Prostate gland (tissue), 2 donors: ENCODE data around the gene LASP1. TPM values are rescaled to one million over a fixed set of nuclear protein-coding genes. Genes with fewer than 3 reads are reported as not detected.

ENCODE experiments used
- DNase-seq: peaks from one replicate; pipeline ENCODE4 v3.0.0-alpha.2; 2019; ENCODE audit warnings: low spot score
- H3K27ac ChIP-seq, 2 donors: fragments of 200-600 bp; sonication (generic); 2 replicates each; pipeline ENCODE4 v1.5.1; 2017 to 2019
- H3K27me3 ChIP-seq: fragments of 200-600 bp; sonication (generic); replicated peaks from 2 replicates; pipeline ENCODE4 v1.5.1; 2019; ENCODE audit not compliant: insufficient read depth
- H3K36me3 ChIP-seq, 2 donors: fragments of 200-600 bp; sonication (generic); 1 replicate in 1 of 2; 2 replicates in 1 of 2; pipeline versions ENCODE4 v1.5.1 to v1.8.1; 2017 to 2019
- H3K4me1 ChIP-seq: fragments of 200-600 bp; sonication (generic); replicated peaks from 2 replicates; pipeline ENCODE4 v1.5.1; 2019
- H3K4me3 ChIP-seq, 2 donors: fragments of 200-600 bp; sonication (generic); 2 replicates each; pipeline ENCODE4 v1.5.1; 2017 to 2019
- H3K9me3 ChIP-seq: fragments of 200-600 bp; sonication (generic); 2 replicates; pipeline ENCODE4 v1.5.1; 2017
- POLR2A ChIP-seq: fragments of 450-650 bp; IDR thresholded peaks from one replicate; pipeline ENCODE4 v1.6.1; 2016; ENCODE audit warnings: antibody characterized with exemption, mild to moderate bottlenecking
- POLR2AphosphoS5 ChIP-seq: sonication (generic); formaldehyde crosslinking; IDR thresholded peaks from one replicate; pipeline ENCODE4 v1.6.1; 2017; ENCODE audit warnings: antibody characterized with exemption
- WGBS: methylation state at CpG from one replicate; pipeline ENCODE4 v1.1.5; 2018; 5-methylcytosine and 5-hydroxymethylcytosine counted together
- intact Hi-C: fragments of 100-400 bp; cut with DNase I; formaldehyde crosslinking; loops from one replicate; pipeline ENCODE4 v1.14.2; 2022
- total RNA-seq, 2 donors: library from RNA; depleted of rRNA; stranded (reverse); fragments of >200 nt; gene quantifications; one replicate each; pipeline ENCODE4 v1.1.0, GENCODE V29; 2016
- TF ChIP-seq, protein P1 (sequence below), 4 experiments: fragments of 200-600 bp in 2 of 4; fragments of 450-650 bp in 2 of 4; sonication (generic) in 2 of 4; IDR thresholded peaks; 1 replicate in 3 of 4; 2 replicates in 1 of 4; pipeline ENCODE4 v1.5.1; 2016 to 2019; ENCODE audit warnings: antibody characterized with exemption in 4 of 4, mild to moderate bottlenecking in 2 of 4, moderate library complexity in 2 of 4

LASP1 gene
- total RNA-seq, 2 donors from 2014 or later: 61.8 to 93.4 TPM

DNA sequence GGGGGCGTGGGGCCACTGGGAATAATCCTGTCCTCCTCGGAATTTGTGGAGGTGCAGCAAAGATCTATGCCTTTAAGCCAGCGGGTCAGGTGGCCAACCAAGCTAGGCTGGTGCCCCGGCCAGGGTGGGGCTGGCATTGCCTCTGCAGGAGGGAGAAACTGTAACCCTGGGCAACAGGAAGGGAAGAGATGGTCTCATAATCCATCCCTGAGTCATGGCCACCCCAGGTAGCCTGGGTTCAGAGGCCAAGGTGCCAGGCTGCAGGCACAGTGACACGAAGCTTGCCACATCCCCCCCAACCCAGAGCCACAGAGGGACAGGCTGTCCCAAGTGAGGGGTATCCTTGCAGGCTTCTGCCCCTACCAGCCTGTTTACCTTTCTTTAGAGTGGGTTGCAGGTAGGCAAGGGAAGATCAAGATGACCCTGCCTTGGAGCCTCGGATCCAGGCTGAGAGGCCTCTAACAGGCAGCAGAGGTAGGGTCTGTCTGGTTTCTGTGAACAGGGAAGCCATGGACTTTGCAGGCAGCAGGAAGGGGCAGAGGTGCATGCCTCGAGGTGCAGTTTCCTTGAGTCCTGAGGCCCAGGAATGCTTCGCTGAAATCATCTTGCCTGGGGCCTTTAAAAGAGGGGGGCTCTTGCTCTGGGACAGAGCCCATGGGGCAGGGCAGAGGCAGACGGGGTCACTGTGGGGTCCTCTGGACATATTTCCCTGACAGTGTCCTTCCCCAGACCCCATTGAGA lies 4.0 kb downstream of the LASP1 start:
- TF ChIP-seq POLR2A: no peak
- TF ChIP-seq, protein P1, sequence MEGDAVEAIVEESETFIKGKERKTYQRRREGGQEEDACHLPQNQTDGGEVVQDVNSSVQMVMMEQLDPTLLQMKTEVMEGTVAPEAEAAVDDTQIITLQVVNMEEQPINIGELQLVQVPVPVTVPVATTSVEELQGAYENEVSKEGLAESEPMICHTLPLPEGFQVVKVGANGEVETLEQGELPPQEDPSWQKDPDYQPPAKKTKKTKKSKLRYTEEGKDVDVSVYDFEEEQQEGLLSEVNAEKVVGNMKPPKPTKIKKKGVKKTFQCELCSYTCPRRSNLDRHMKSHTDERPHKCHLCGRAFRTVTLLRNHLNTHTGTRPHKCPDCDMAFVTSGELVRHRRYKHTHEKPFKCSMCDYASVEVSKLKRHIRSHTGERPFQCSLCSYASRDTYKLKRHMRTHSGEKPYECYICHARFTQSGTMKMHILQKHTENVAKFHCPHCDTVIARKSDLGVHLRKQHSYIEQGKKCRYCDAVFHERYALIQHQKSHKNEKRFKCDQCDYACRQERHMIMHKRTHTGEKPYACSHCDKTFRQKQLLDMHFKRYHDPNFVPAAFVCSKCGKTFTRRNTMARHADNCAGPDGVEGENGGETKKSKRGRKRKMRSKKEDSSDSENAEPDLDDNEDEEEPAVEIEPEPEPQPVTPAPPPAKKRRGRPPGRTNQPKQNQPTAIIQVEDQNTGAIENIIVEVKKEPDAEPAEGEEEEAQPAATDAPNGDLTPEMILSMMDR (IDR thresholded peaks at IDR 0.05): no peak
- TF ChIP-seq POLR2AphosphoS5: no peak
- H3K27me3 ChIP-seq: no peaks in the 10 kb centered on the region
- H3K27ac ChIP-seq: no peak overlapping the region
- no peaks in the 10 kb centered on the region for H3K9me3 ChIP-seq
- no peak overlapping the region for H3K4me3 ChIP-seq
- DNase-seq: no peak
- peaks cover 15% of the 10 kb centered on the region for H3K4me1 ChIP-seq
- no peaks in the 10 kb centered on the region for H3K36me3 ChIP-seq
- intact Hi-C loops: loop anchor here (5.0 kb wide), 3 partner anchors 53 to 108 kb away; partner anchors contain the start of genes FBXO47 and LASP1NB
- 52% methylated on average over 9 of the region's 9 CpGs for WGBS

DNA sequence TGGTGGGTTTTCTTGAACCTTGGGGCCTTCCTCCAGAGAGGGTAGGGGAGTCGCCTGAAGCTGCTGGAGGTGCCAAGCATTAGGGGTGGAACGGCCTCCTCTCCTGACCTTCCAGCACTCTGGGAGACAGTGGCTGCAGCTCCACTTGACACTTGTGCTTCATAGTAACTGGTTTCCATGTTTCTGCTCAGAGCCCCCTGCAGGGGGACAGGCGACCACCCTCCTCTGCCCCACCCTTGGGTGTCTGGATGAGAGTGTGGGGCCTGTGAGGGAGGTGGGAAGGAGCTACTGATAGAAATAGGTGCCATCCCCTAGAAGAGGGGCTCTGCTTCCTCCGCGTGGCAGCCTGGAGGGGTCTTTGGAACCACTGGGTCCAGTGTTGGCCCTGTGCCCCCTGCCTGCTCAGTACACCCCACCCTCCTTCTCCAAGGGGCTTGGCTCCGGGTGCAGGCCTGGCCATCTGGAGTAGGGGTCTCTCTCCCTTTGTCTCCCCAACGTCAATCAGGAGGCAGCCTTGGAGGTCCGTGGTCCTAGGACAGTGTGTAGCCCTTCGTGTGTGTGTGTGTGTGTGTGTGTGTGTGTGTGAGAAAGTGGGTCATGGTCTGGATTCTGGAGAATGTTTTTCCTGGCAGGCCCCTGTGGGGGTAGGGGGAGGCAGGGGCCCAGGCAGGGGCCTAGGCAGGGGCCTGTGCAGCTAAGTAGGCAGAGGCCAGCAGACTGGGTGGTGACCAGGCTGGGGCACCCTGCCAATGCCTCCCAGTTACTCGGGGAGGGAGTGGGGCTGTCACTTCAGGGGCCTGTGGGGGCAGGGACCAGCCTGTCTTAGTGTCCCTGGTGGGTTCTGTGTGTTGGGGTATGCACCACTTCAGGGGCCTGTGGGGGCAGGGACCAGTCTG lies 4.9 kb downstream of the LASP1 start:
- WGBS: 42% methylated on average over 10 of the region's 10 CpGs
- Histone ChIP-seq H3K4me3 (no peak overlapping the region), H3K9me3 (no peaks in the 10 kb centered on the region), H3K27ac (no peak overlapping the region), H3K27me3 (no peaks in the 10 kb centered on the region), H3K36me3 (no peaks in the 10 kb centered on the region), H3K4me1 (peaks cover 17% of the 10 kb centered on the region)
- intact Hi-C loops: loop anchor here (5.0 kb wide), 3 partner anchors 53 to 108 kb away; partner anchors contain the start of genes FBXO47 and LASP1NB
- no peak for DNase-seq
- no peak for TF ChIP-seq POLR2A

DNA sequence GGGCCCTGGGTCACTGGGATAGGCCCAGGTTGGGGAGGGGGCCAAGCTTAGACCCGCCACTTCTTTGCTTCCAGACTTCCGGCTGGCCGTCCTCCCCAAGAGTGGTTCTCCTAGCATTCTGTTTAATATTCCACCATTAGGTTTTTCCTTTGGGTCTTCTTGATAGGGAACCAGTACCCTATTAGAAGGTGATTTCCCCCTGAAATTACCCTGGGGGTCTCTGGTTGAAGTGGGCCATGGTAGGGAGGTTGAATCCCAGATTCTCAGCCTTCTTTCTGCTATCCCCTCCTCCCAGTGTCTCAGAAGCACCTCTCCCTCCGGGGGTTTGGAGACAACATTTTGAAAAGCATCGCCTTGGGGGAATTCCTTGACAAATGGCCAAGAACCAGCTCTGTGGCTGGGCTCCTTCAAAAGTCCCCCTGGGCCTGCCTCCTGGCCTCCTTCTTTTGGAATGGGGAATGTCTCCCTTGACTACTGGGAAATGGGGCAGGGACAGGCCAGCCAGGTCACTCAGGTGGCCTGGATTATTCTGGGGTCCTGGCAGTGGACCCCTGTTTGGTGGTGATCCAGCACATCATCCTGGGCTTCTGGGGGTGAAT lies 5.7 kb downstream of the LASP1 start:
- no peaks in the 10 kb centered on the region for H3K36me3 ChIP-seq
- intact Hi-C loops: no loop called here
- H3K27me3 ChIP-seq: no peaks in the 10 kb centered on the region
- H3K4me1 ChIP-seq: peaks cover 24% of the 10 kb centered on the region
- H3K27ac ChIP-seq: no peak overlapping the region
- H3K9me3 ChIP-seq: no peaks in the 10 kb centered on the region
- TF ChIP-seq POLR2A (no peak), POLR2AphosphoS5 (no peak)
- TF ChIP-seq, protein P1 (IDR thresholded peaks at IDR 0.05): no peak
- no peak overlapping the region for H3K4me3 ChIP-seq
- 72% methylated on average over 5 of the region's 5 CpGs for WGBS
- DNase-seq: no peak

DNA sequence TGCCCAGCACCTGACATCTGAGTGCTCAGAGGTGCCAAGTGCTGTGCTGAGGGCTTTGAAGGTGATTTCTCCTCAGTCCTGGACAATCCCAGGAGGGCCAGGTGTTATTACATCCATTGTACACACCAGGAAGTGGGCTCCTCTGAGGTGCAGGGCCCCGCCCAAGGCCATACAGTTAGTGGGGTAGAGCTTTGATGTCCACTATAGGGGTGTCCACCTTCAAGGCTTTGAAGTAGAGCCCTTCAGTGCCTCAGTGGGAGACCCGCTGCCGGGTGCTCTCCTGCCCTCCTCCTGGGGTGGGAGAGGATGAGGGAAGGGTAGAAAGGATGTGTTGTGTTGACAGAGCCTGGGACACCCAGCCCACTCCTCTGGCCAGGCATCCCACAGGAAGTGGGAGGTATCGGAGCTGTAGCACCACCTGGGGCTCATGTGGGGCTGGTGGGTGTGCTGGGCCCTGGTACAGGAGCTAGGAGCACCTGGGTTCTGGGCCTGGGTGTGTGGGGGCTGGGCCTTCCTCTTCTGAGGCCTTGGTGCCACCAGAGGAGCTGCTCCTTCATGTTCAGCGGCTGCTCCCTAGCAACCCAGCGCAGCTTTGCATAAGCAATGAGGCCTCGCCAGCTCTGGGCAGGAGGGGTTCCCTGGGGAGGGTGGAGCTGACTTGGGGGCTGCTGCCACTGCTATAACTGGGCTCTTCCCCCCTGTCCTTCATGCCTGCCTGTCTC lies 7.4 kb downstream of the LASP1 start:
- peaks cover 18% of the 10 kb centered on the region for H3K4me1 ChIP-seq
- TF ChIP-seq POLR2A (no peak), POLR2AphosphoS5 (no peak)
- TF ChIP-seq, protein P1 (IDR thresholded peaks at IDR 0.05): no peak
- H3K4me3 ChIP-seq: no peak overlapping the region
- H3K27me3 ChIP-seq: no peaks in the 10 kb centered on the region
- no peaks in the 10 kb centered on the region for H3K36me3 ChIP-seq
- intact Hi-C loops: no loop called here
- H3K27ac ChIP-seq: no peak overlapping the region
- no peak for DNase-seq
- 58% methylated on average over 7 of the region's 7 CpGs for WGBS
- H3K9me3 ChIP-seq: no peaks in the 10 kb centered on the region
